Rectal smooth muscle tissue (tissue), 1 donor: Measurements from ENCODE around the gene CNTFR.

ENCODE experiments used
- H3K27ac ChIP-seq: one replicate; pipeline ENCODE4 v1.7.0; 2013; ENCODE audit warnings: low read depth, low read length, inconsistent platforms
- H3K27me3 ChIP-seq: one replicate; pipeline ENCODE4 v1.7.0; 2013; ENCODE audit warnings: low read length; ENCODE audit not compliant: control insufficient read depth, insufficient read depth
- H3K36me3 ChIP-seq: one replicate; pipeline ENCODE4 v1.7.0; 2013; ENCODE audit warnings: low read length; ENCODE audit not compliant: control insufficient read depth, insufficient read depth
- H3K4me1 ChIP-seq: one replicate; pipeline ENCODE4 v1.7.0; 2013; ENCODE audit warnings: low read length; ENCODE audit not compliant: control insufficient read depth, insufficient read depth
- H3K4me3 ChIP-seq: one replicate; pipeline ENCODE4 v1.7.0; 2013; ENCODE audit warnings: low read length
- H3K9ac ChIP-seq: one replicate; pipeline ENCODE4 v1.7.0; 2013; ENCODE audit warnings: low read length

CNTFR gene

DNA sequence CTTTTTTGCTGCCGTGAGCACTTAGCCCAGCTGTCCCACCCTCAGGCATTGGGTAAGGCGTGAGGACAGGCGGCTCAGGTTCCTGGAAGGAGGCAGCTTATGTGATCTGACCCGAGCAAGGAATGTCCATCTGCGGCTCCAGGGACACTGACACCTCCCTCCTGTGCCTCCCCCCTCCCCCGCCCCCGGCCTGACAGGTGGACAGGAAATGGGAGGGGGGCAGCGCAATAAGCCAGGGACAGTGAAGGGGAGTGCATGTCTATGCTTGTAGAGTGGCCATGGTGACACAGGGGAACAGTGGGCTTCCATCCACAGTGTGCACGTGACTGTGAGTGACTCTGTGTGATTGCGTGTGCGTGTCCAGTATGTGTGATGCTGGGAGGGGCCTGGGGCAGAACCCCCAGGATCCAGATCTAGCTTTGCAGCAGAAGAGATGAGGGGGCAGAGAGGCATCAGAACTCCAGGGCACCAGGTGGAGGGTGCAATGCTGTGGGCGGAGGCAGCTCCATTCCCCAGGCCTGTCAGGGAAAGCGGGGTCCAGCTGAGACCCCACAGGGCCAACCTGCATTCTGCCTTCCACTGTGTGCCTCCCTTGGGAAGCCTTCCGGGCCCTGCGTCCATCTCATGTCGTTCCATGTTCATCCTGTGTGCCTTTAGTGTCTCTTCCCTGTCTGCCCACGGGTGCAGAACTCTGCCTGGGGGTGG lies 30.5 kb downstream of the CNTFR start:
- Histone ChIP-seq H3K27me3 (peaks cover 15% of the 10 kb centered on the region), H3K27ac (peak overlapping the region; percentile 4), H3K9ac (no peak overlapping the region), H3K36me3 (no peaks in the 10 kb centered on the region), H3K4me3 (no peak overlapping the region), H3K4me1 (no peaks in the 10 kb centered on the region)

DNA sequence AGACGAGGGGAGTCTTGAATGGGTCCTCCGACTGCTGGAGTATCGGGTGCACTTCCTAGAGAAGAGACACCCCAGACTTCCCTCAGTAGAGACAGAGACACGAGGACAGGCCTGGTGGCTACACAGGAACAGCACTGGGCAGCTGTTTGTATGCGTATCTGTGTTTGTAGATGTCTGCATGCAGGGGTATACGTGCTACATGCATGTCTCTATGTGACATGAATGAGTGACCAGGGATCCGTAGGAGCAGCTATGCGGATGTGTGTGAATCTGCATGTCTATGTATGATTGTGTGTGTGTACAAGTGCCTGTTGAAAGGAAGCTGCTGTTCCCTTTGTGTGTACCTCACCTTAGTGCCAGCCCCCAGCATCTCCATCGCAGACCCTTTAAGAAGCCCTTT lies 31.2 kb downstream of the CNTFR start:
- H3K36me3 ChIP-seq = no peaks in the 10 kb centered on the region
- H3K4me1 ChIP-seq = no peaks in the 10 kb centered on the region
- no peak overlapping the region for H3K9ac ChIP-seq
- H3K27ac ChIP-seq = no peak overlapping the region
- H3K4me3 ChIP-seq = no peak overlapping the region
- H3K27me3 ChIP-seq = peaks cover 10% of the 10 kb centered on the region

DNA sequence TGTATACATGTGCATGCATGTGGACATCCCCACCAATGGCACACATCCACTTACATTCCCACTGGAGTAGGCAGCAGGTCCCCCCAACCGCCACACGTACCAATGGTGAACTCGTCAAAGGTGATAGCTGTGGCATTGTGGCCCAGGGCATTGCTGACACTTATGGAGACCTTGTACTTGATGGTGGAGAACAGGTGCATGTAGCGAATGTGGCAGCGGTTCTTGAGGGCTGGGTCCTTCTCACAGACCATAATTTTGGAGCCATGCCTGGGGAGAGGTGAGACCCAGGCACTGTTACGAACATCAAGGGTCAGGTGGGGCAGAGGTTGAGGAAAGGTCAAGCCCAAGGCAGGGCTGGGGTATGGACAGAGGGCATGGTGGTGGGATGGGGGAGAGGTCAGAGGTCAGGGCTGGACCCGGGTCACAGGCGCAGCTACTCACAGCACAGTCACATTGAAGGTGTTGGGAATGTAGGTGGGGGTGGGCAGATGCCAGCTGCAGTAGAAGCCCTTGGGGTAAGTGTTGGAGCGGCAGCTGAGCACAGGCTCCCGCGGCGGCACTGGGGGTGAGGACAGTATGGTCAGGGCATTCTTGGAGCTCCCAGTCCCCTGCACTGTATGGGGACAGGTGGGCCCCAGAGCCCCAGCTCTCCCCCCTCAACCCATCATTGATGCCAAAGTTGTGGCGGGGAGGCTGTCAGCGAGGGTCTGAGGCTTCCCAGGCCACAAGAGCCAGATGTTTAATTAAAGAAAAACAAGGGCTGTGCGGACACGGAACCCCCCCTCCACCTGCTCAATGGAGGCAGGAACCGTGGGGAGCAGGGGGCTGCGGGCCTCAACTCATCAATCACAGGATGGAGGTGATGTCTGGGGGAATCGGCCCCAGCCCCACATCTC lies 31.9 kb downstream of the CNTFR start:
- Histone ChIP-seq H3K4me1 (no peaks in the 10 kb centered on the region), H3K36me3 (no peaks in the 10 kb centered on the region), H3K4me3 (no peak overlapping the region), H3K27ac (no peak overlapping the region), H3K9ac (no peak overlapping the region), H3K27me3 (peaks cover 10% of the 10 kb centered on the region)

DNA sequence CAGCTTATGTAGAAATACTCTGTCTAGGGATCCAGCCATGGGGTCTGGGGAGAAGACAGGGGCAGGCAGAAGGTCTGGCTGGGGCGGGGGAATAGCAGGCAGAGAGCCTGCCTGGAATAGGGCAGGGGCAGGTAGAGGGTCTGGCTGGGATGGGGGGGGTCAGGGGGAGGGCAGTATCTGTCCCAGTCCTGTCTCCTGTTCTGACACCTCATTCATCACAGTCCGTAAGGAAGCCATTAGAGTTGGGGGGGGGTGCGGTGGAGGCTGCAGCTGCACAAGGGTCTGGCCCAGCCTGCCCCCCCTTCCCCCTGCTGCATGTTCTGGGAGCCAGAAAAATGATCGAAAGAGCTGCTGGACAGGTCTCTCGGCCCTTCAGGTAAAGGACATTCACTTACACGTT lies 32.6 kb downstream of the CNTFR start:
- H3K27ac ChIP-seq = no peak overlapping the region
- no peaks in the 10 kb centered on the region for H3K36me3 ChIP-seq
- peaks cover 10% of the 10 kb centered on the region for H3K27me3 ChIP-seq
- no peaks in the 10 kb centered on the region for H3K4me1 ChIP-seq
- H3K9ac ChIP-seq = no peak overlapping the region
- no peak overlapping the region for H3K4me3 ChIP-seq

DNA sequence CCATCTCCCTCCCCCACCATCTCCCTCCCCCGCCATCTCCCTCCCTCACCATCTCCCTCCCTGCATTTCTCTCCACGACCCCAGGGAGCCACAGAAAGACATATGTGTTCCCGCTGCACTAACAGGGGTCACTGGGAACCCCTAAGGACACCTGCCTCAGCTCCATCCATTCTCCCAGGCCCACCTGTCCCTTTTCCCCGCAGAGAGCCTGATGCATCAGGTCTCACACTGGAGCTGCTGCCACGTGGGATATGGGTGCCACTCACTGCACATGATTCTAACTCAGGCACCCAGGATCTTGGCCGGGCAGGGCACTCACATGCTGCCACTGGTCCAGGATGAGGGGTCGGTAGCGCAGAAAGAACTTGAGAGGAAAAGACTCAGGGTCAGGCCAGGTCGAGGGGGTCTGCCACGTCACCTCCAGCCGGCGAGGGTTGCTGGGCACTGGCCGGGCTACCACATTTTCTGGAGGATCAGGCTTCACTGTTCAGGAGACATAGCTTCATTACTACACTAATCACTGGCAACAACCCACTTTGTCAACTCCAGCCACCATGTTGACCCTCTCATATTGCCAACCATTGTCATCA lies 33.5 kb downstream of the CNTFR start:
- Histone ChIP-seq H3K4me3 (no peak overlapping the region), H3K27me3 (peaks cover 10% of the 10 kb centered on the region), H3K4me1 (no peaks in the 10 kb centered on the region), H3K9ac (no peak overlapping the region), H3K27ac (no peak overlapping the region), H3K36me3 (no peaks in the 10 kb centered on the region)

DNA sequence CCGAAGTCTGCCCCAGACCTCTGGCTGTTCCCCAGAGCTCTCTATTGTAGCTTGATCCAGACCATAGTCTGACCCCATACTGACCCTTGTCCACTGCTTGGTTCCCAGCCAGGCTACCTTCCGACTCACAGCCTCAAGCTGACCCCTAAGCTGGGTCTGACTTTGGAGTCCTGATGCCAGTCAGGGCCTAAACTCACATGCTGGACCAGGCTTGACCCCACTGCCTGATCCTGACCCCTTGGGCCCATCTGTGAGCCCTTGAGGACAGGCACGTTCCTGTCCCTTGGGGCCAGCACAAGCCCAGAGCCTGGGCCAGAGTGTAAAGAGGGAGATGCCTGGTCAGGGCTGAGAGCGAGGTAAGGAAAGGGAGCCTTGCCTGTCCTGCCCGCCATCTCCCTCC lies 34.0 kb downstream of the CNTFR start:
- no peak overlapping the region for H3K4me3 ChIP-seq

DNA sequence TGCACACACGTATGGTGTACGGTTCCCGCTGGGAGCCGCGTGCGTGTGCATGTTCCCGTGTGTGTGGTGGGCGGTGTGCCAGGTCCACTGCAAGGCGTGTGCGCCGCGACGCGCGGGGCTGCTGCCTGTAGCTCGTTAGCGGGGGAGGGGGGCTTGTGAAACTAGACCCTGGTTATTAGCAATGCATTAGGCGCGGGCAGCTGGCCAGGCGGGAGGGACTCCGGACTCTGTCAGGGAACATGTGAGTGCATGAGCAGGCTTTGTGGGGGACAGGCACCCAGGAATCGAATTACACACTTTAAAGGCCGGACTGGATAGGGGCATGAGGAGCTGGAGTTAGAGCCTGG lies 34.5 kb downstream of the CNTFR start:
- Histone ChIP-seq H3K27me3 (peaks cover 6% of the 10 kb centered on the region), H3K27ac (no peak overlapping the region), H3K36me3 (no peaks in the 10 kb centered on the region), H3K9ac (no peak overlapping the region), H3K4me1 (no peaks in the 10 kb centered on the region), H3K4me3 (no peak overlapping the region)

More for the DNA sequence above, 34.0 kb downstream of the CNTFR start:
- H3K4me1 ChIP-seq = no peaks in the 10 kb centered on the region
- no peaks in the 10 kb centered on the region for H3K36me3 ChIP-seq
- H3K27me3 ChIP-seq = peaks cover 10% of the 10 kb centered on the region
- no peak overlapping the region for H3K9ac ChIP-seq
- H3K27ac ChIP-seq = no peak overlapping the region

DNA sequence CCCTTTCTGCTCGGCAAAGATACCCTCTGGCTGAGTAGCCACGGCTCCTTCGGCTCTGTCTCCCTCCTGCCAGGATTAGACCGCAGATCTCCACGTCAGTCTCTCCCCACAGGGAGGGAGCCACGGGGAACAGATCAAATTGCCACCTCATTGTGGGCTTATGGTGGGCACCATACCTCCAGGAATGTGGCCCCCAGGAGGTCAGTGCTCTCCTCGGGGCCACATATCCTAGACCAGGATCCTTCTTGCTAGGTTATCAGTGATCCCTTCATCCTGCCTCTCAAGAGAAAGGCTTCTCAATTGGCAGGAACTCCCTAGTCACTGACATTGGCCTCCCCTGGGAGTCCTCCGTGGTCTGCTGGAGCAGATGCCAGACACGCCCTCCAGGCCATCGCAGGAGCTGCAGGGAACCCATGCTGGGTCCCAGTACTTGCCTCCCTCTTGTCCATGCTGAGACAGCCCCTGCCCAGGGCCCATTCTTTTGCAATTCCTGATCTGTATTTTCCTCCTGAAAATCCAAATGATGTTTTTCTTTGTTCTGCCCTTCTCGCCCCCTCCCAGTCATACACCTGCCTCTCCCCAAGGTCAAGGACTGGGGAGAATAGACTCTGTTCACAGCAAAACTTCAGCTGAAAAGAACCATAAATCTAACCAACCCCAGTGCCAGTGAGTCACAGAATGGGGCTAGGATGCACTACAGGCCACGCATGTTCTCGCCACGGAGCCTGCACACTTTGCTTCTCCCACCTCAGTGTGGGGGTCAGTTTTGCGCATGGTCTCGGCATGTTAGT lies 35.1 kb downstream of the CNTFR start:
- Histone ChIP-seq H3K4me3 (no peak overlapping the region), H3K27me3 (peaks cover 6% of the 10 kb centered on the region), H3K4me1 (no peaks in the 10 kb centered on the region), H3K9ac (no peak overlapping the region), H3K36me3 (no peaks in the 10 kb centered on the region), H3K27ac (no peak overlapping the region)

DNA sequence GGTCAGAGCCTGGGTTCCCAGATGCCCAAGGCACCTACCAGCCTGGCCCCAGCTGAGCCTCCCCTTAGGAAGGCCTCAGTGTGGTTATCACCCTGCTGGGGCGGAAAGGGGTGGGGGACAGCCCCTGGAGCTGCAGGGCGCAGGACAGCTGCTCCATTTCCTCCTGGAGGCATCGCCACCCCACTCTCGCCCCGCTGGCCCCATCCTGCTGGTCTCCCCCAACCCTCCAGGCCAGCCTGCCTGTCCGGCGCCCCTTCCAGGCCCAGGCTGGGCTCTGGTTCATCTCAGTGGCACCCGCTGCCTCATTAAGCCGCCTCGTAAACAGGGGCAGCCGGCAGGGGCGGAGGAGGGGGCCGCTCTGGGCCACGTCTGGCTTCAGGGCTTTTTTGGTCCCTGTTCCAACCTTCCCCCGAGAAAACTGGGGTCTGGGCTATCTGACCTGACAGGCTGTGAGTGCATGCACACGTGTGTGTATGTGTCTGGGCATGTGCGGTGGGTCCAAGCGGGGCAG lies 36.0 kb downstream of the CNTFR start:
- H3K36me3 ChIP-seq = no peaks in the 10 kb centered on the region
- H3K4me1 ChIP-seq = no peaks in the 10 kb centered on the region
- H3K27ac ChIP-seq = no peak overlapping the region
- peaks cover 6% of the 10 kb centered on the region for H3K27me3 ChIP-seq
- H3K4me3 ChIP-seq = no peak overlapping the region
- no peak overlapping the region for H3K9ac ChIP-seq

DNA sequence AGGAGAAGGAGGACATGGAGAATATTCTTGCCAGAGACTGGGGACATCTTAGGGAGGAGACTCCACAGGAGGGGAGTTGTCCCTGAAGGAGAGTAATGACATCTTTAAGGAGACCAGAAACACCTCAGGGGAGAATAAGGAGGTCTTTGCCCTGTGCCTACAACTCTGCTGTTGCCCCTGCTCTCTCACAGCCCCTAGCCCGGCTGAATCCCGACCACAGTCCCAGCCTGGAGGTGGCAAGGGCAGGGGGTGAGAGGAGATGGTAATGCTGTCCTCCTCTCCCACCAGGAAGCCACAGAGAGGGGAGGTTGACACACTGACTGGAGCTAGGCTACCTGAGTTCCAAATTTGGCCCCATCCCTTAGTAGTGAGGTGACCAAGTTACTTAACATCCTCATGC lies 36.5 kb downstream of the CNTFR start:
- Histone ChIP-seq H3K4me1 (no peaks in the 10 kb centered on the region), H3K27ac (no peak overlapping the region), H3K36me3 (no peaks in the 10 kb centered on the region), H3K9ac (no peak overlapping the region), H3K27me3 (peaks cover 6% of the 10 kb centered on the region), H3K4me3 (no peak overlapping the region)

DNA sequence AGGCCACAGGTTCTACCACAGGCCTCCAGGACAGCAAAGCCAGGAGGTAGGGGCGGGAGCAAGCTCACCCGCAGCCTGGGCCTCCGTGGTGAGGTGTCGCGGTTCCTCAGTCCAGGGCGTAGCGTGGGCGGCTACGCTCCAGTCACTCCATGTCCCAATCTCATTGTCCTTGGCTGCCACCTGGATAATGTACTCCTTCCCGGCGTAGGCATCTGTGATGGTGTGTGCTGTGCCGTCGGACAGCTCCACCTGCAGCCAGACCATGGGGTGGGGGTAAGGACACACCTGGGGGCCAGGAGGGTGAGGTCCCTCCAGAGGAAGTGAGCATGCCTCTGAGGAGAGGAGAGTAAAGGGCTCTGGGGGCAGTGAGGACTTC lies 36.9 kb downstream of the CNTFR start:
- no peak overlapping the region for H3K27ac ChIP-seq
- peaks cover 3% of the 10 kb centered on the region for H3K27me3 ChIP-seq

More for the DNA sequence above, 36.9 kb downstream of the CNTFR start:
- Histone ChIP-seq H3K36me3 (no peaks in the 10 kb centered on the region), H3K9ac (no peak overlapping the region), H3K4me3 (no peak overlapping the region), H3K4me1 (no peaks in the 10 kb centered on the region)
